AG09319 (cell line): Measurements from ENCODE around the gene PPM1A.

Experiments
- DNase-seq: peaks from one replicate; pipeline ENCODE4 v3.0.0-alpha.2; 2010; ENCODE audit warnings: low read depth; ENCODE audit errors: extremely low read depth
- CTCF ChIP-seq: IDR thresholded peaks from 2 replicates; pipeline ENCODE4 v1.5.1; 2011; ENCODE audit warnings: low read depth, mild to moderate bottlenecking, inconsistent platforms, low read length, moderate library complexity

The PPM1A gene

GRCh38 chr14:60210703-60211102 lies 38.3 kb upstream of the PPM1A start:
- no peak for DNase-seq
- TF ChIP-seq CTCF: no peak

- no peak for TF ChIP-seq CTCF
- DNase-seq: no peak
Observed at GRCh38 chr14:60211153-60211552, 37.9 kb upstream of the PPM1A start.

- no peak for TF ChIP-seq CTCF
- no peak for DNase-seq
Observed at GRCh38 chr14:60212503-60213371, 36.3 kb upstream of the PPM1A start.

DNA sequence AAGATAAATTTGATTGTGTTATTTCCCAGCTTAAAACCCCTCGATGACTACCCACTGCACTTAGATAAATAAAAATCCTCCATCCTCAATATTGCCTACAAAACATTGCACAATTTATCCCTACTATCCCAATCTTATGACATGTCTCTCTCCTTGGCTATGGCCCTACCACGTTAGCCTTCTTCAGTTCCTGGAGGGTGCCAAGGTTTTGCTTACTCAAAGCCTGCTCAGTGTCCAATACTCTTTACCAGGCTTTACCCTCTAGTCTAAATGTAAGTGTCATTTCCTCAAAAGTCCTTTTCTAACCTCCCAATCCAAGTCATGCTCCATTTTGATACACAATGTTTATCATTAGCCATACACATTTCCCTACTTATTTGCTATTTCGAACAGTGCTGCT lies 35.0 kb upstream of the PPM1A start:
- no peak for TF ChIP-seq CTCF

GRCh38 chr14:60214415-60215126 lies 34.5 kb upstream of the PPM1A start:
- TF ChIP-seq CTCF: no peak
- no peak for DNase-seq

More for the DNA sequence above, 35.0 kb upstream of the PPM1A start:
- DNase-seq: no peak

DNA sequence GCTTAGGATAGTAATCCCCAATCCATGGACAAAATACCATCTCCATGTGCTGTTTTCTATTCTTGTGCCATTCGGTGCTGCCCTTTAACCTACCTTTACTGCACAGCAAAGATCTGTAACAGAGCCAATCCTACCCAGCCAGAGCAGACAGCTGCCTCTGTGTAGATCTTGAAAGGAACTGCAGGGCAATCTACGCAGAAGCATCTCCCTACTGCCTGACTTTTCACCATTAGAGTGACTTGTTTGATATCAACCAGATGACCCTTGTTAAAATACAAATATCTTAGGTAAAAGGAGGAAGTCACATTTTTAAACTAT lies 33.9 kb upstream of the PPM1A start:
- no peak for TF ChIP-seq CTCF
- DNase-seq: no peak
